Activated T-cell treated with anti-CD3 and anti-CD28 coated beads, Interleukin-2, amount 50 U/mL, for 72 hours (primary cell): ENCODE data around the gene TTC27. TPM values are rescaled to one million over a fixed set of nuclear protein-coding genes. Genes with fewer than 3 reads are reported as not detected.
"Not testable (repeated sequence)": the region's sequence is repeated elsewhere in the genome, so short reads cannot be mapped to it uniquely, and the experiment has no call there.

Source experiments
- ATAC-seq, 2 donors: fragments of 150-1000 bp; cut with Tn5 transposase; replicated peaks in 1 of 2; 2 replicates each; pipeline ENCODE4 v1.10.0; 2021; ENCODE audit warnings: moderate library complexity in 2 of 2, mild to moderate bottlenecking in 1 of 2
- DNase-seq, 2 donors: peaks; one replicate each; pipeline ENCODE4 v3.0.0; 2021 to 2022; ENCODE audit warnings: mixed read lengths in 1 of 2
- H3K27ac Mint-ChIP-seq: one replicate; pipeline ENCODE4 v1.8.0; 2022; ENCODE audit warnings: mild to moderate bottlenecking, moderate library complexity, mixed read lengths
- H3K27me3 Mint-ChIP-seq: one replicate; pipeline ENCODE4 v1.8.0; 2022; ENCODE audit warnings: low read depth, mixed read lengths
- H3K36me3 Mint-ChIP-seq, 2 donors: one replicate each; pipeline ENCODE4 v1.8.0; 2022; ENCODE audit warnings: mixed read lengths in 2 of 2, mild to moderate bottlenecking in 1 of 2; ENCODE audit not compliant: insufficient read depth in 2 of 2
- H3K4me1 Mint-ChIP-seq: one replicate; pipeline ENCODE4 v1.8.0; 2022; ENCODE audit warnings: low read depth, mixed read lengths
- H3K4me3 Mint-ChIP-seq, 2 donors: one replicate each; pipeline ENCODE4 v1.8.0; 2022; ENCODE audit warnings: mild to moderate bottlenecking in 2 of 2, mixed read lengths in 2 of 2, moderate library complexity in 2 of 2
- H3K9me3 Mint-ChIP-seq, 2 donors: one replicate each; pipeline ENCODE4 v1.8.0; 2022; ENCODE audit warnings: mixed read lengths in 2 of 2
- total RNA-seq, 2 donors: library from RNA; stranded (reverse); gene quantifications; one replicate each; pipeline ENCODE4 v1.2.3, GENCODE V29; 2022

TTC27 gene
- total RNA-seq, 2 donors from 2014 or later: 24.2 to 27.8 TPM

DNA sequence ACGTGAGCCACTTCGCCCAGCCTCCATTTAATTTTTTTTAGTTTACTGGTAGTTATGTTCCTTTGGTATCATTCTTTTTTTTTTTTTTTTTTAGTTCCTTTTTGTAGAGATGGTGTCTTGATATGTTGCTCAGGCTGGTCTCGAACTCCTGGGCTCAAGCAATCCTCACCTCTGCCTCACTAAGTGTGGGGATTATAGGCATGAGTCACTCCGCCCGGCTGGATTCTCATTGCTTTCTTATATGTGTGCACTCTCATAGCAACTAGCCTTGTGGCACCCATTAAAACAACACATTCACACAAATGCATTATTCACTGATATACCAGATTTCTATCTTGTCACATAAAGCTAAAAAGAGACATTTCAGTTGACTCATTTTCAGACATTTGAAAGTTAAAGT is 4.2 kb downstream of the TTC27 start:
- peaks cover 43% of the 10 kb centered on the region for H3K4me1 Mint-ChIP-seq
- H3K27ac Mint-ChIP-seq: peak overlapping the region; percentile 31
- no peaks in the 10 kb centered on the region for H3K27me3 Mint-ChIP-seq
- no peaks in the 10 kb centered on the region for H3K9me3 Mint-ChIP-seq
- DNase-seq (peak; percentile 11 to 31), ATAC-seq (no peak)
- H3K36me3 Mint-ChIP-seq: peaks cover 2 to 14% of the 10 kb centered on the region in 2 donors
- H3K4me3 Mint-ChIP-seq: no peak overlapping the region

DNA sequence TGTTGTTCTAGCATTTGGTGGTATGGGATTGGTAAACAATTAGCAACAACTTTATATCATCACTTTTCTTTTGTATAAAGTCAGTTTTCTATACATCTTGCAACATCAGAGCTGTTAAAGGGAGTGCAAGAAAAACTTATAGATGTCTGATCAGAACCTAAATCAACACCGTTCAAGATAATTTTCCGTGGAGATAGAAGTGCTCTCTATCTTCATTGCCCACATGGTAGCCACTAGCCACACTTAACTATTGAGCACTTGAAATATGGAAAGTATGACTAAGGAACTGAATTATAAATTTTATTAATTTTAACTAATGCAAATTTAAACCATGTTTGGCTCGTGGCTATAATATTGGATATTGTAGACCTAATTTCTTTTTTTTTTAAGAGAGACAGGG is 5.2 kb downstream of the TTC27 start:
- DNase-seq (no peak), ATAC-seq (no peak)
- Mint-ChIP-seq H3K27me3 (no peaks in the 10 kb centered on the region), H3K36me3 (peaks cover 2 to 14% of the 10 kb centered on the region in 2 donors), H3K4me1 (peaks cover 36% of the 10 kb centered on the region), H3K27ac (no peak overlapping the region), H3K9me3 (no peaks in the 10 kb centered on the region), H3K4me3 (no peak overlapping the region)

DNA sequence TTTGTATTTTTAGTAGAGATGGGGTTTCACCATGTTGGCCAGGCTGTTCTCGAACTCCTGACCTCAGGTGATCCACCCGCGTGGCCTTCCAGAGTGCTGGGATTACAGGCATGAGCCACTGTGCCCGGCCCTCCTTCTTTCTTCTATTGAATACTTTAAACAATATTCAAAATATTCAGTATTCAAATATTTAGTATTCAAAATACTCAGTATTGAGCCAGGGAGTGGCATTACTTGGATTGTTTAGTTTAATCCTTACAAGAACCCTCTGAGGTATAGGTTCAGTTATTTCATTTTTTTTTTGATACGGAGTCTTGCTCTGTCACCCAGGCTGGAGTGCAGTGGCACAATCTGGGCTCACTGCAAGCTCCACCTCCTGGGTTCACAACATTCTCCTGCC is 10.7 kb downstream of the TTC27 start:
- not testable (repeated sequence) for H3K4me1 Mint-ChIP-seq, H3K36me3 Mint-ChIP-seq, DNase-seq, H3K4me3 Mint-ChIP-seq, H3K27me3 Mint-ChIP-seq, H3K9me3 Mint-ChIP-seq, H3K27ac Mint-ChIP-seq, ATAC-seq

DNA sequence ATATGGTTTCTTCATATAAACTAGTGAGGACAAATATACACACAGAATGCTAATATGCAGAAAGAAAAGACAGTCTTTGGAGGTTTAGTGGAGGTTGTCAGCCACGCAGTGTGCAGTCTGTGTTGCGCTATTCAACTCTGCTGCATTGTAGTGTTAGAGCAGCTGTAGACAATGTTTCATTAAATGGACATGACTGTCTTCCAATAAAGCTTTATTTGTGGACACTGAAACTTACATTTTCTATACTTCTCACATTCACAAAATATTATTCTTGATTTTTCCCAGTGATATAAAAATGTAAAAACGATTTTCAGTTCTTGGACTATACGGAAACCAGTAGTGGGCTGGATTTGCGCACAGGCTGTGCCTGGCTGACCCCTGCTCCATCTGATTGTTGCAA is 13.3 kb downstream of the TTC27 start:
- Mint-ChIP-seq H3K4me1 (no peaks in the 10 kb centered on the region), H3K36me3 (peaks cover 0 to 4% of the 10 kb centered on the region in 2 donors), H3K4me3 (no peak overlapping the region), H3K27ac (no peak overlapping the region), H3K9me3 (no peaks in the 10 kb centered on the region), H3K27me3 (no peaks in the 10 kb centered on the region)
- DNase-seq: no peak
- no peak for ATAC-seq

DNA sequence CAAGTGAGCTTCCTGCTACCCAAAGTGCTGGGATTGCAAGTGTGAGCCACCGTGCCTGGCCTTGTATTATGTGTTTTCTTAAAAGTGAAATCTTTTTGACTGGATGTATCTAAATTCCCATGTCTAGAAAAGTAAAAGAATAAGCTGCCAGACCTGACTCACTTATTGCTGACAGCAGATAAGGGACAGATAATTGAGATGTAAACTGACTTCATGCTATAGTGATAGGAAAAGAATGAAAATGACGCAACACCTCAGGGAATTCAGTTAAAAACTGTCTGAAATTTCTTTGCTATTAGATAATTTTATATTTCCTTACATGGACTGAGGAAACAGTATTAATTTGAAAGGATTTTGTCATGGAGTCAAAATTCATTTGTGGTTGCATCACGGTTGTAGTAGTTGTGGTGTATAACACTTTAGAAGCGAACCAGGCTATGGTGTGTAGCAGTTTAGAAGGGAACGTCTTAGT is 19.4 kb downstream of the TTC27 start:
- no peaks in the 10 kb centered on the region for H3K4me1 Mint-ChIP-seq
- H3K9me3 Mint-ChIP-seq: no peaks in the 10 kb centered on the region
- H3K4me3 Mint-ChIP-seq: no peak overlapping the region
- H3K36me3 Mint-ChIP-seq: peaks cover 6% of the 10 kb centered on the region in 2 donors
- ATAC-seq (no peak), DNase-seq (no peak)
- no peak overlapping the region for H3K27ac Mint-ChIP-seq
- H3K27me3 Mint-ChIP-seq: no peaks in the 10 kb centered on the region

DNA sequence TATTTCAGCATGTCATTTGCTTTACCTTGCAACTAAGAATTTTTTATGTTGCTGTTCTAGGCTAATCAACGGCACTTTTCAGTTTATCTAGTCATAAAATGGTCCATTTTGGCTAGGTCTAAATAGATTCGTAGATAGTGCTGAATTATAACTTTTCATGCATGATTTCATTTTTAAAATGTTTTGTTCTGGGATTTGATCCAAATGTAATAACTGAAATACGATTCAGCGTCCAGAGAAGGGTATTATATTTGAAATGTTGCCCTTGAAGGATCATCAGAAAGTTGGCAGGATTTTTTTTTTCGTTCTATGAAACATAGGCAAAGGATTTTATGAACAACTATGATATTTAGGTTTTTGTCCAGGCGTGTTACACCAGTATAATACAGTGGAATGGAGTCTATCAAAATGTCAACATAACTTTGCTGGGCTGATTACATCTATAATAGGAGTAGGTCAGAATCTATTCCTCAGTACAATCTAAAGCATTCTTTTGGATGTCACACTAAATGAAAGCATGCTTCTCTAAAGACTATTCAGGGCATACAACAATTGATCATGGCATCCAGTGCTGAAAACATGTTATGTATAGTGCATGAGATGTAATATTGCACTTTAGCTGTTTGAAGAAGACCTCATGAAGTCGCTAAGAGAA is 24.8 kb downstream of the TTC27 start:
- Mint-ChIP-seq H3K9me3 (no peaks in the 10 kb centered on the region), H3K36me3 (peaks cover 9 to 13% of the 10 kb centered on the region in 2 donors), H3K4me1 (no peaks in the 10 kb centered on the region), H3K27ac (no peak overlapping the region), H3K27me3 (no peaks in the 10 kb centered on the region), H3K4me3 (no peak overlapping the region)
- no peak for DNase-seq
- ATAC-seq: no peak

DNA sequence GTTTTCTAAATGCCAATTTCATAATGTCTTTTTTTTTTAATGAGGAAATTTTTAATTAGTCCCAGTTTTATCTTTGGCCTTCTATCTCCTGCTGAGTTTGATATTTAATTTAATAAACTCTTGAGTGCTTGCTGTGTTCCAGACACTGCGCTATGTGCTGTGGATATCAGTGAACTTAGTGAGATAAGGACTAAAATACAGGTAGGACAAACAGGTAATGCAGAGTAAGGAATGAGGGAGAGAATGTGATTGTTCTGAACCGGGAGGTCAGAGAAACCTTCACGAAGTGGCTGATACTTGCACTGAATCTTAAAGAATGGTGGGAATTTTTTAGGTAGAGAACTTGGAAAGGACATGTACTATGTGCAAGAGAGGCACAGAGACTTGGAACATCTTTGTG is 28.2 kb downstream of the TTC27 start:
- ATAC-seq (no peak), DNase-seq (no peak)
- Mint-ChIP-seq H3K27ac (no peak overlapping the region), H3K4me1 (no peaks in the 10 kb centered on the region), H3K36me3 (peaks cover 14 to 21% of the 10 kb centered on the region in 2 donors), H3K9me3 (peaks cover 0 to 1% of the 10 kb centered on the region in 2 donors), H3K27me3 (no peaks in the 10 kb centered on the region), H3K4me3 (no peak overlapping the region)

DNA sequence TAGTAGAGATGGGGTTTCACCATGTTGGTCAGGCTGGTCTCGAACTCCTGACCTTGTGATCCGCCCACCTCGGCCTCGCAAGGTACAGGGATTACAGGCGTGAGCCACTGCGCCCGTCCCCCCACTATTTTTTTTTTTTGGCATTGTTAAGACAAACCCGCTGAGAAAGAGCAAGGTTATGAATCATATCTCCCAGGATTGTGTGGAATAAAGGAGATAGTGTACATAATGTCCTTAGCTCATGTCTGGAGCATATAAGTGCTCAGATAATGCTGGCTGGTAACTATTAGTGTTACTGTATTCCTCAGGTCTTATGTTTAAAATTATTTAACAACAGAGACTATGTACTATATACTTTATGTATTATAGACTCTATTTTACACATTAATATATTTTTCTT is 36.0 kb downstream of the TTC27 start:
- Mint-ChIP-seq H3K9me3 (peaks cover 0 to 1% of the 10 kb centered on the region in 2 donors), H3K4me1 (peaks cover 4% of the 10 kb centered on the region), H3K4me3 (no peak overlapping the region), H3K36me3 (peaks cover 13 to 16% of the 10 kb centered on the region in 2 donors), H3K27ac (no peak overlapping the region), H3K27me3 (no peaks in the 10 kb centered on the region)
- DNase-seq (no peak), ATAC-seq (no peak)

DNA sequence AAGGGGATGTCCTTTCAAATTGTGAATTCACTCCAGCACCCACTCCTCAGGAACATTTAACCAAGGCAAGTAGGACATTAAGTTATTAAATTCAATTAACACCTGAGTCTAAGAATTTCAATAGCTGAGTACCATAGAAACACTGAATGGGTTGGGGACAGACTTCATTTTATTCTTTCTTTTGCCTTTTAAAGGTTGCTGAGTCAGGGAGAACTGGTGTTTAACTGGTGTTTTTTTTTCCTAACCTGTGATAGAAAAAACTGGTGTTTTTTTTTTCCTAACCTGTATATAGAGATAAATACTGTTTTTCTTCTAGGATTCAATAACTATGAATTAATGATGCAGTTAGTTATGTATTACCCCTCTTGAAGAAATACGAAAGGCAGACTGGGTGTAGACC is 38.9 kb downstream of the TTC27 start:
- Mint-ChIP-seq H3K36me3 (peaks cover under 1 to 4% of the 10 kb centered on the region in 2 donors), H3K4me1 (peaks cover 3% of the 10 kb centered on the region), H3K27ac (peak overlapping the region; percentile 12), H3K4me3 (no peak overlapping the region), H3K27me3 (no peaks in the 10 kb centered on the region), H3K9me3 (no peaks in the 10 kb centered on the region)
- DNase-seq: no peak
- ATAC-seq: no peak

DNA sequence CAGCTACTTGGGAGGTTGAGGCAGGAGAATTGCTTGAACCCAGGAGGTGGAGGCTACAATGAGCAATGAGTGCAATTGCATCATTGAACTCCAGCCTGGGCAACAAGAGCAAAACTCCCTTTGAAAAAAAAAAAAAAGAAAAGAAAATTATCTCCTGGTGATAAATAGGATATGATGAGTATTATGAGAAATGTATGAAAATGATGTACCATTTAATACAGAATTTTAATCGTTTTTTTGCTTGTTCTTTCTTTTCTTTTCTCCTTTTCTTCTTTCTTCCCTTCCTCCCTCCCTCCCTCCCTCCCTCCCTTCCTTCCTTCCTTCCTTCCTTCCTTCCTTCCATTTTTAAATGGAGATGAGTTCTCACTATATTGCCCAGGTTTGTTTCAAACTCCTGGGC is 40.4 kb downstream of the TTC27 start:
- peaks cover 0 to 4% of the 10 kb centered on the region in 2 donors for H3K36me3 Mint-ChIP-seq
- H3K27ac Mint-ChIP-seq: no peak overlapping the region
- H3K4me1 Mint-ChIP-seq: no peaks in the 10 kb centered on the region
- DNase-seq (no peak), ATAC-seq (no peak)
- H3K9me3 Mint-ChIP-seq: no peaks in the 10 kb centered on the region
- H3K27me3 Mint-ChIP-seq: no peaks in the 10 kb centered on the region
- no peak overlapping the region for H3K4me3 Mint-ChIP-seq

DNA sequence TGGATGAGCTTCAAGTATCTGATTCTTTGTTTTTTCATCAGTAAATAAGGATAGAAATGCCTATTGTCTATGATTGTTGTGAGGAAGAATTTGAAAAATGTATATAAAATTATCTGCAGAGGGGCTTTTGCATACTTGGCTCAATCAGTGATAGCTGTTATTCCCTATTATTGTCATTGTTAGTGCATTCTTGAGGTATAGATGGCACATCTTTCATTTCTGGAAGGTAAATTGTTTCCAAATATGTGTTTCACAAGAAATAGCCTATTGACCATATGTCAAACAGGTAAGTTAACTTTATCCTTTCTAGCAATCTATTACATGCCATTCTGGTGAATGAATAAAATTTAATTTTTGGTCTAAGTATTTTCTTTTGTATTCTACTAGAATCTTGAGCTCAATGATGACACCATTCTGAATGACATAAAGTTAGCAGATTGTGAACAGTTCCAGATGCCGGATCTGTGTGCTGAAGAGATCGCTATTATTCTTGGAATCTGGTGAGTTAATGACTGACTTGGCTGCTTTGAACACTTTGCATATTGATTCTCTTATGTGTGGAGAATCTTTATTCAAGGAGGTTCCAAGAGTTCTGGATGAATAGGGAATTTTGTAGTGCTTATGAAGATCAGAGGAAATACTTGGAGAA is 44.2 kb downstream of the TTC27 start:
- ATAC-seq (no peak), DNase-seq (no peak)
- no peaks in the 10 kb centered on the region for H3K9me3 Mint-ChIP-seq
- H3K36me3 Mint-ChIP-seq: peaks cover 0 to 4% of the 10 kb centered on the region in 2 donors
- H3K4me1 Mint-ChIP-seq: no peaks in the 10 kb centered on the region
- no peaks in the 10 kb centered on the region for H3K27me3 Mint-ChIP-seq
- H3K27ac Mint-ChIP-seq: no peak overlapping the region
- no peak overlapping the region for H3K4me3 Mint-ChIP-seq

DNA sequence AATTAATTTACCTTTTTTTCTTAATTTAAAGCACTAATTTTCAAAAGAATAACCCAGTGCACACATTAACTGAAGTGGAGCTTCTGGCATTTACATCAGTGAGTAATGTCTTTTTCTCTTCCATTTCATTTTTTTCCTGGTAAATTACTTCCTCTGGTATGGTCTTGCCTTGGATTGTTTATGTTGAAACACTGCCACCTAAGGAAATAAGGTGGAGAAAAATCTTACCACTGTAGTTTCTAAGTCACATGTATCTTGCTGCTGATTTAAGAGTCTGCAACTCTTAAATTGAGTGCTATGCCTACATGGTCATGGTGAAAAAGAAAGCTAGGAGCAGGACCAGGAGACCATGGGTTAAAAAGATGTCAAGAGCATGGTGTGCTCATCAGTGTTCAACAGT is 51.0 kb downstream of the TTC27 start:
- no peak overlapping the region for H3K4me3 Mint-ChIP-seq
- no peaks in the 10 kb centered on the region for H3K4me1 Mint-ChIP-seq
- no peak overlapping the region for H3K27ac Mint-ChIP-seq
- no peak for ATAC-seq
- no peaks in the 10 kb centered on the region for H3K27me3 Mint-ChIP-seq
- peaks cover 2 to 6% of the 10 kb centered on the region in 2 donors for H3K36me3 Mint-ChIP-seq
- no peaks in the 10 kb centered on the region for H3K9me3 Mint-ChIP-seq
- DNase-seq: no peak

DNA sequence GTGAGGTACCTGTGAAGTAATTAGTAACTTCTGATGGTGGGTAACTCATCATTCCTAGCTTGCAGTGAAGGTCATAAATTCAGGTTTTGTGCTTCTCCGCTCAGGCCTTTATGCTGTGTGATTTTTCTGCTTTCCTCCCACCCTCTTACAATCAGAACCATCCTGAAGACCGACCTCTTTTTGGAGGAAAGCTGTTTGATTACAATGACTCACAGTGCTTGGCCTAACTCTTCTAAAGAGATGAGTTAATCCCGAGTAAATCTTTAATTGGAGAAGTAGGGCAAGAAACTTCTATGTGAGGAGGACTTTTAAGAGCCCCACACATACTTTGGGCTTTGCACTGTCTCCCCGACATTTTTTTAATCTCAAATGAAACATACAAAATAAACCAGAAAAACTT is 53.1 kb downstream of the TTC27 start:
- peaks cover 2 to 9% of the 10 kb centered on the region in 2 donors for H3K36me3 Mint-ChIP-seq
- ATAC-seq: no peak
- no peaks in the 10 kb centered on the region for H3K9me3 Mint-ChIP-seq

More for the DNA sequence above, 53.1 kb downstream of the TTC27 start:
- Mint-ChIP-seq H3K27ac (peak overlapping the region; percentile 48), H3K27me3 (no peaks in the 10 kb centered on the region), H3K4me3 (no peak overlapping the region), H3K4me1 (no peaks in the 10 kb centered on the region)
- DNase-seq: no peak
